HG02938 (cell line): ENCODE measurements around the gene GDPD2.
A peak's percentile ranks its signal among the peaks of the same experiment; 100 is the strongest.

Source experiments
- ATAC-seq: cut with Tn5 transposase; IDR thresholded peaks from one replicate; pipeline ENCODE4 v1.9.1; 2021; ENCODE audit warnings: mild to moderate bottlenecking, moderate library complexity; ENCODE audit not compliant: unreplicated experiment

GDPD2 gene

GRCh38 chrX:70437921-70438665, 15.0 kb downstream of the GDPD2 start:
- ATAC-seq: no peak

GRCh38 chrX:70439016-70439415, 15.9 kb downstream of the GDPD2 start:
- ATAC-seq: peak; percentile 33

- ATAC-seq: no peak
Observed at GRCh38 chrX:70442224-70442623, 19.1 kb downstream of the GDPD2 start.

- ATAC-seq: no peak
Observed at GRCh38 chrX:70444326-70444945, 21.3 kb downstream of the GDPD2 start, which contains the start of gene DLG3. Gene DLG3, plus strand, starts transcription at chrX:70444835. Its CDS starts 367 bp downstream, at chrX:70445202.

GRCh38 chrX:70444946-70445656, 22.0 kb downstream of the GDPD2 start:
- ATAC-seq: no peak

GRCh38 chrX:70445951-70446350, 22.8 kb downstream of the GDPD2 start:
- ATAC-seq: no peak

- ATAC-seq: no peak
Observed at GRCh38 chrX:70446380-70447350, 23.6 kb downstream of the GDPD2 start.

GRCh38 chrX:70449457-70449966, 26.4 kb downstream of the GDPD2 start:
- ATAC-seq: no peak

GRCh38 chrX:70452143-70452733, 29.1 kb downstream of the GDPD2 start:
- peak; percentile 55 for ATAC-seq

- ATAC-seq: no peak
Observed at GRCh38 chrX:70453024-70453618, 30.0 kb downstream of the GDPD2 start.

GRCh38 chrX:70454441-70455365, 31.6 kb downstream of the GDPD2 start:
- peak; percentile 43 for ATAC-seq

GRCh38 chrX:70455366-70456202, 32.5 kb downstream of the GDPD2 start:
- no peak for ATAC-seq

- ATAC-seq: no peak
Observed at GRCh38 chrX:70456256-70456655, 33.1 kb downstream of the GDPD2 start.

- no peak for ATAC-seq
Observed at GRCh38 chrX:70461026-70461425, 37.9 kb downstream of the GDPD2 start.

- ATAC-seq: no peak
Observed at GRCh38 chrX:70464051-70464450, 40.9 kb downstream of the GDPD2 start.

GRCh38 chrX:70466968-70467367, 43.9 kb downstream of the GDPD2 start:
- ATAC-seq: no peak

- no peak for ATAC-seq
Observed at GRCh38 chrX:70468709-70469108, 45.6 kb downstream of the GDPD2 start.

GRCh38 chrX:70470850-70471289, 47.8 kb downstream of the GDPD2 start:
- ATAC-seq: no peak
